Measurements from ENCODE around the gene CNIH2.

The CNIH2 gene

GRCh38 chr11:66266378-66267038 lies 11.5 kb upstream of the CNIH2 start:
- TF ChIP-seq, protein P1, sequence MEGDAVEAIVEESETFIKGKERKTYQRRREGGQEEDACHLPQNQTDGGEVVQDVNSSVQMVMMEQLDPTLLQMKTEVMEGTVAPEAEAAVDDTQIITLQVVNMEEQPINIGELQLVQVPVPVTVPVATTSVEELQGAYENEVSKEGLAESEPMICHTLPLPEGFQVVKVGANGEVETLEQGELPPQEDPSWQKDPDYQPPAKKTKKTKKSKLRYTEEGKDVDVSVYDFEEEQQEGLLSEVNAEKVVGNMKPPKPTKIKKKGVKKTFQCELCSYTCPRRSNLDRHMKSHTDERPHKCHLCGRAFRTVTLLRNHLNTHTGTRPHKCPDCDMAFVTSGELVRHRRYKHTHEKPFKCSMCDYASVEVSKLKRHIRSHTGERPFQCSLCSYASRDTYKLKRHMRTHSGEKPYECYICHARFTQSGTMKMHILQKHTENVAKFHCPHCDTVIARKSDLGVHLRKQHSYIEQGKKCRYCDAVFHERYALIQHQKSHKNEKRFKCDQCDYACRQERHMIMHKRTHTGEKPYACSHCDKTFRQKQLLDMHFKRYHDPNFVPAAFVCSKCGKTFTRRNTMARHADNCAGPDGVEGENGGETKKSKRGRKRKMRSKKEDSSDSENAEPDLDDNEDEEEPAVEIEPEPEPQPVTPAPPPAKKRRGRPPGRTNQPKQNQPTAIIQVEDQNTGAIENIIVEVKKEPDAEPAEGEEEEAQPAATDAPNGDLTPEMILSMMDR (IDR thresholded peaks at IDR 0.05; ENCODE audit: low read depth, low read length), result no peak
- in situ Hi-C loops (cut with HindIII; ENCODE audit: low sequenced_read_pairs), result no loop called here
- DNase-seq (ENCODE audit: low read depth, low spot score), result no peak
- H3K4me3 ChIP-seq (ENCODE audit: low read depth, low read length), result peak overlapping the region; percentile 66

DNA sequence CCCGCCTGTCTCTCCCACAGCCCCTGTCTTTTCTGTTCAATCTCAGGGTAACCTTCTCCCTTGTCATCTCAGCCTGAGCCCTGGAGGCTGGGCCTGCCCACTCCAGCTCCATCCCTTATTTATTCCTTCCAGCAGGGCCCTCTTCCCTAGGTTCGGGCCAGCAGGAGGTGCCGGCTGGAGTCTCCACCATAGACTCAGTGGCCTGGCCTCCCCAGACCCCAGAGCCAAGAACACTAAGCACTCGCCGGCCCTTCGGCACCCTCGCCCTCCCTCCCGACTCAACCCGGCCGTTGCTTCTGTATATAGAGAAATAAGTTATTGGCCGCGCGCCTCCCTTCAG lies 11.0 kb upstream of the CNIH2 start:
- peak overlapping the region; percentile 66 for H3K4me3 ChIP-seq (ENCODE audit: low read depth, low read length)
- in situ Hi-C loops (cut with HindIII; ENCODE audit: low sequenced_read_pairs), result no loop called here
- TF ChIP-seq, protein P1 (IDR thresholded peaks at IDR 0.05; ENCODE audit: low read depth, low read length), result no peak
- no peak for DNase-seq (ENCODE audit: low read depth, low spot score)

- TF ChIP-seq, protein P1 (IDR thresholded peaks at IDR 0.05; ENCODE audit: low read depth, low read length), result no peak
- H3K4me3 ChIP-seq (ENCODE audit: low read depth, low read length), result peak overlapping the region; percentile 66
- peak; percentile 90 for DNase-seq (ENCODE audit: low read depth, low spot score)
- in situ Hi-C loops (cut with HindIII; ENCODE audit: low sequenced_read_pairs), result no loop called here
These were observed 10.4 kb upstream of the CNIH2 start for GRCh38 chr11:66267379-66268243.

- in situ Hi-C loops (cut with HindIII; ENCODE audit: low sequenced_read_pairs), result no loop called here
These were observed 9.6 kb upstream of the CNIH2 start, which contains the start of gene RAB1B for GRCh38 chr11:66268244-66268951. RAB1B (plus strand) TSS chr11:66268639; CDS start chr11:66268680, 41 bp downstream.

GRCh38 chr11:66268952-66269905 lies 8.7 kb upstream of the CNIH2 start:
- TF ChIP-seq, protein P1 (IDR thresholded peaks at IDR 0.05; ENCODE audit: low read depth, low read length), result peak; percentile 36
- peak; percentile 23 for DNase-seq (ENCODE audit: low read depth, low spot score)
- peak overlapping the region; percentile 92 for H3K4me3 ChIP-seq (ENCODE audit: low read depth, low read length)
- in situ Hi-C loops (cut with HindIII; ENCODE audit: low sequenced_read_pairs), result no loop called here

More at GRCh38 chr11:66268244-66268951, 9.6 kb upstream of the CNIH2 start, which contains the start of gene RAB1B:
- TF ChIP-seq, protein P1 (IDR thresholded peaks at IDR 0.05; ENCODE audit: low read depth, low read length), result no peak
- DNase-seq (ENCODE audit: low read depth, low spot score), result peak; percentile 100
- H3K4me3 ChIP-seq (ENCODE audit: low read depth, low read length), result peak within 1 kb of the TSS; percentile 92
